Stimulated activated CD4-positive, alpha-beta T cell treated with anti-CD3 and anti-CD28 coated beads, Interleukin-1b, Interleukin-23, amount 100 ng/mL, for 4 hours (primary cell): ENCODE results near the gene COL11A2.
"Not testable (repeated sequence)": the region's sequence is repeated elsewhere in the genome, so short reads cannot be mapped to it uniquely, and the experiment has no call there.

Source experiments
- DNase-seq, 2 donors: peaks; one replicate each; pipeline ENCODE4 v3.0.0-alpha.2; 2020; ENCODE audit warnings: low read depth in 2 of 2

Gene COL11A2

GRCh38 chr6:33192105-33192646, at the start of gene COL11A2:
Gene COL11A2, minus strand, starts transcription at chr6:33192467. Its CDS starts 227 bp downstream, at chr6:33192240.
- DNase-seq: no peak

GRCh38 chr6:33241968-33242367, 49.7 kb upstream of the COL11A2 start:
- no peak for DNase-seq

GRCh38 chr6:33237741-33238140, 45.5 kb upstream of the COL11A2 start:
- no peak for DNase-seq

GRCh38 chr6:33236852-33237251, 44.6 kb upstream of the COL11A2 start:
- no peak for DNase-seq

- no peak for DNase-seq
Observed at GRCh38 chr6:33236328-33236727, 44.1 kb upstream of the COL11A2 start.

- no peak for DNase-seq
Observed at GRCh38 chr6:33235221-33235634, 43.0 kb upstream of the COL11A2 start.

GRCh38 chr6:33226503-33227120, 34.3 kb upstream of the COL11A2 start:
- not testable (repeated sequence) for DNase-seq

- DNase-seq: no peak
Observed at GRCh38 chr6:33217681-33218080, 25.4 kb upstream of the COL11A2 start.

GRCh38 chr6:33217246-33217645, 25.0 kb upstream of the COL11A2 start:
- DNase-seq: no peak

- no peak for DNase-seq
Observed at GRCh38 chr6:33216117-33216649, 23.9 kb upstream of the COL11A2 start.

- DNase-seq: no peak
Observed at GRCh38 chr6:33215271-33216116, 23.2 kb upstream of the COL11A2 start.

GRCh38 chr6:33213989-33214335, 21.7 kb upstream of the COL11A2 start:
- DNase-seq: no peak

GRCh38 chr6:33213166-33213988, 21.1 kb upstream of the COL11A2 start:
- DNase-seq: no peak

- no peak for DNase-seq
Observed at GRCh38 chr6:33212857-33213165, 20.5 kb upstream of the COL11A2 start.

GRCh38 chr6:33211666-33212422, 19.6 kb upstream of the COL11A2 start:
- no peak for DNase-seq

- DNase-seq: no peak
Observed at GRCh38 chr6:33211136-33211535, 18.9 kb upstream of the COL11A2 start.

- no peak for DNase-seq
Observed at GRCh38 chr6:33209856-33210255, 17.6 kb upstream of the COL11A2 start.

GRCh38 chr6:33208091-33208967, 16.1 kb upstream of the COL11A2 start, which contains the start of gene RING1:
Gene RING1, plus strand, starts transcription at chr6:33208500. Its CDS starts 323 bp downstream, at chr6:33208823.
- peak; percentile 78 to 84 for DNase-seq

GRCh38 chr6:33207552-33208090, 15.4 kb upstream of the COL11A2 start:
- no peak for DNase-seq
